ENCODE measurements around the gene AFG1L. TPM values are rescaled to one million over a fixed set of nuclear protein-coding genes. Genes with fewer than 3 reads are reported as not detected.
A peak's percentile ranks its signal among the peaks of the same experiment; 100 is the strongest.
"Not testable (repeated sequence)": the region's sequence is repeated elsewhere in the genome, so short reads cannot be mapped to it uniquely, and the experiment has no call there.

AFG1L gene
- polyA plus RNA-seq, 6 donors from 2014 or later: 2.6 to 6.8 (median 4.5) TPM

- Mint-ChIP-seq H3K27ac (peak overlapping the region; percentile 99 to 100 (median 100)), H3K36me3 (peaks cover 0 to 2% of the 10 kb centered on the region in 2 donors), H3K9me3 (no peaks in the 10 kb centered on the region), H3K27me3 (peaks cover 7 to 15% (median 11%) of the 10 kb centered on the region in 3 donors), H3K4me1 (peaks cover 21 to 25% (median 23%) of the 10 kb centered on the region in 3 donors), H3K4me3 (peak overlapping the region; percentile 82 to 100 (median 98))
- ATAC-seq (ENCODE audit: low read depth in 2 of 2): peak; percentile 65 to 71
- peak; percentile 96 for DNase-seq
Measured at GRCh38 chr6:108558372-108559096, 263.7 kb downstream of the AFG1L start.

GRCh38 chr6:108559097-108559883 lies 264.4 kb downstream of the AFG1L start:
- Mint-ChIP-seq H3K4me3 (peak overlapping the region; percentile 82 to 100 (median 98)), H3K27me3 (peaks cover 7 to 15% (median 8%) of the 10 kb centered on the region in 3 donors), H3K9me3 (no peaks in the 10 kb centered on the region), H3K4me1 (peaks cover 25 to 29% (median 28%) of the 10 kb centered on the region in 3 donors), H3K36me3 (no peaks in the 10 kb centered on the region), H3K27ac (peak overlapping the region; percentile 99 to 100 (median 100))
- DNase-seq (peak; percentile 87), ATAC-seq (ENCODE audit: low read depth in 2 of 2) (peak; percentile 53 to 54)

GRCh38 chr6:108559884-108560462 lies 265.1 kb downstream of the AFG1L start:
- H3K4me3 Mint-ChIP-seq: peak overlapping the region; percentile 81 to 100 (median 89)
- peaks cover 7 to 15% (median 8%) of the 10 kb centered on the region in 3 donors for H3K27me3 Mint-ChIP-seq
- H3K36me3 Mint-ChIP-seq: no peaks in the 10 kb centered on the region
- H3K27ac Mint-ChIP-seq: peak overlapping the region; percentile 77 to 99 (median 86)
- DNase-seq (no peak), ATAC-seq (ENCODE audit: low read depth in 2 of 2) (no peak)
- peaks cover 26 to 36% (median 35%) of the 10 kb centered on the region in 3 donors for H3K4me1 Mint-ChIP-seq
- H3K9me3 Mint-ChIP-seq: no peaks in the 10 kb centered on the region

- ATAC-seq (ENCODE audit: low read depth in 2 of 2): no peak
- peak; percentile 47 for DNase-seq
- no peaks in the 10 kb centered on the region for H3K9me3 Mint-ChIP-seq
- peak within 1 kb of the TSS; percentile 81 to 100 (median 89) for H3K4me3 Mint-ChIP-seq
- H3K4me1 Mint-ChIP-seq: peaks cover 27 to 42% (median 41%) of the 10 kb centered on the region in 3 donors
- H3K27ac Mint-ChIP-seq: peak within 1 kb of the TSS in 5 of 6 donors; percentile 81 to 99 (median 90)
- no peaks in the 10 kb centered on the region for H3K36me3 Mint-ChIP-seq
- peaks cover under 1 to 9% (median 8%) of the 10 kb centered on the region in 3 donors for H3K27me3 Mint-ChIP-seq
Measured at GRCh38 chr6:108560463-108561308, 265.8 kb downstream of the AFG1L start, which contains the start of gene FOXO3. TSS of gene FOXO3 (plus strand) at chr6:108560917. CDS start at chr6:108561209, 292 bp downstream.

GRCh38 chr6:108561309-108561647 lies 266.4 kb downstream of the AFG1L start:
- Mint-ChIP-seq H3K27ac (peak overlapping the region in 1 of 6 donors; percentile 99), H3K4me1 (peaks cover 33 to 48% (median 47%) of the 10 kb centered on the region in 3 donors), H3K4me3 (peak overlapping the region in 4 of 8 donors; percentile 75 to 85 (median 82))
- ATAC-seq (ENCODE audit: low read depth in 2 of 2); H3K36me3 Mint-ChIP-seq; H3K27me3 Mint-ChIP-seq; H3K9me3 Mint-ChIP-seq; DNase-seq: not testable (repeated sequence)

GRCh38 chr6:108561742-108562502 lies 267.1 kb downstream of the AFG1L start:
- Mint-ChIP-seq H3K4me3 (peak overlapping the region; percentile 70 to 90 (median 85)), H3K27me3 (peaks cover 0 to 2% (median 0%) of the 10 kb centered on the region in 3 donors), H3K27ac (peak overlapping the region; percentile 74 to 94 (median 86)), H3K4me1 (peaks cover 33 to 52% (median 51%) of the 10 kb centered on the region in 3 donors), H3K9me3 (no peaks in the 10 kb centered on the region), H3K36me3 (no peaks in the 10 kb centered on the region)
- ATAC-seq (ENCODE audit: low read depth in 2 of 2) (no peak), DNase-seq (no peak)

- ATAC-seq (ENCODE audit: low read depth in 2 of 2) (no peak), DNase-seq (no peak)
- Mint-ChIP-seq H3K27ac (peak overlapping the region; percentile 66 to 90 (median 86)), H3K4me1 (peaks cover 33 to 52% (median 51%) of the 10 kb centered on the region in 3 donors), H3K27me3 (no peaks in the 10 kb centered on the region), H3K4me3 (peak overlapping the region; percentile 70 to 90 (median 85)), H3K9me3 (no peaks in the 10 kb centered on the region), H3K36me3 (no peaks in the 10 kb centered on the region)
Measured at GRCh38 chr6:108562503-108562993, 267.7 kb downstream of the AFG1L start.

- DNase-seq: no peak
- Mint-ChIP-seq H3K4me3 (peak overlapping the region in 3 of 8 donors; percentile 69 to 85 (median 70)), H3K9me3 (no peaks in the 10 kb centered on the region), H3K4me1 (peaks cover 37 to 56% (median 48%) of the 10 kb centered on the region in 3 donors), H3K27me3 (peaks cover 0 to 3% (median 2%) of the 10 kb centered on the region in 3 donors), H3K36me3 (peaks cover 2 to 5% of the 10 kb centered on the region in 2 donors), H3K27ac (peak overlapping the region in 1 of 6 donors; percentile 77)
- ATAC-seq (ENCODE audit: low read depth in 2 of 2): no peak
Measured at GRCh38 chr6:108563292-108563691, 268.4 kb downstream of the AFG1L start.

GRCh38 chr6:108564178-108564577 lies 269.3 kb downstream of the AFG1L start:
- H3K9me3 Mint-ChIP-seq: no peaks in the 10 kb centered on the region
- peaks cover 8 to 10% of the 10 kb centered on the region in 2 donors for H3K36me3 Mint-ChIP-seq
- ATAC-seq (ENCODE audit: low read depth in 2 of 2) (no peak), DNase-seq (no peak)
- H3K4me3 Mint-ChIP-seq: peak overlapping the region in 3 of 8 donors; percentile 10 to 73 (median 22)
- peaks cover 0 to 10% (median 3%) of the 10 kb centered on the region in 3 donors for H3K27me3 Mint-ChIP-seq
- H3K27ac Mint-ChIP-seq: peak overlapping the region in 4 of 6 donors; percentile 23 to 65 (median 52)
- peaks cover 38 to 61% (median 46%) of the 10 kb centered on the region in 3 donors for H3K4me1 Mint-ChIP-seq

GRCh38 chr6:108565091-108565766 lies 270.4 kb downstream of the AFG1L start:
- H3K4me3 Mint-ChIP-seq: peak overlapping the region; percentile 61 to 83 (median 73)
- H3K27me3 Mint-ChIP-seq: peaks cover 0 to 10% (median 3%) of the 10 kb centered on the region in 3 donors
- H3K36me3 Mint-ChIP-seq: peaks cover 8 to 14% of the 10 kb centered on the region in 2 donors
- ATAC-seq (ENCODE audit: low read depth in 2 of 2) (peak; percentile 84), DNase-seq (peak; percentile 89)
- peaks cover 34 to 61% (median 46%) of the 10 kb centered on the region in 3 donors for H3K4me1 Mint-ChIP-seq
- peak overlapping the region; percentile 91 to 98 (median 96) for H3K27ac Mint-ChIP-seq
- H3K9me3 Mint-ChIP-seq: no peaks in the 10 kb centered on the region

- peaks cover 8 to 14% of the 10 kb centered on the region in 2 donors for H3K36me3 Mint-ChIP-seq
- peak overlapping the region in 7 of 8 donors; percentile 61 to 83 (median 73) for H3K4me3 Mint-ChIP-seq
- H3K27me3 Mint-ChIP-seq: peaks cover 0 to 10% (median 3%) of the 10 kb centered on the region in 3 donors
- H3K4me1 Mint-ChIP-seq: peaks cover 34 to 61% (median 46%) of the 10 kb centered on the region in 3 donors
- H3K9me3 Mint-ChIP-seq: no peaks in the 10 kb centered on the region
- peak overlapping the region; percentile 91 to 98 (median 96) for H3K27ac Mint-ChIP-seq
- ATAC-seq (ENCODE audit: low read depth in 2 of 2) (peak; percentile 63), DNase-seq (peak; percentile 76)
Measured at GRCh38 chr6:108565893-108566292, 271.0 kb downstream of the AFG1L start.
